Stomach (tissue), 4 donors: ENCODE measurements around the gene TLL1.

ENCODE experiments used
- CTCF ChIP-seq, 7 experiments: fragments of 450-650 bp in 4 of 7; fragments of 200-600 bp in 3 of 7; sonication (generic) in 3 of 7; IDR thresholded peaks; one replicate each; pipeline ENCODE4 v1.5.1; 2016 to 2019; ENCODE audit warnings: antibody characterized with exemption in 7 of 7, control low read depth in 2 of 7, mild to moderate bottlenecking in 1 of 7
- POLR2AphosphoS5 ChIP-seq, 3 donors: sonication (generic); formaldehyde crosslinking; IDR thresholded peaks; one replicate each; pipeline ENCODE4 v1.6.1; 2016; ENCODE audit warnings: antibody characterized with exemption in 3 of 3

GRCh38 chr4:165928601-165929000 is 55.6 kb downstream of the TLL1 start:
- no peak for TF ChIP-seq CTCF (IDR thresholded peaks at IDR 0.05)
- no peak for TF ChIP-seq POLR2AphosphoS5 (IDR thresholded peaks at IDR 0.05)
